Activated B cell treated with CpG ODN at 0.5 μM for 24 hours (primary cell): ENCODE data around the gene HOOK2. TPM values are rescaled to one million over a fixed set of nuclear protein-coding genes. Genes with fewer than 3 reads are reported as not detected.

Experiments used
- ATAC-seq: fragments of 200-7000 bp; cut with Tn5 transposase; one replicate; pipeline ENCODE4 v1.10.0; 2021; ENCODE audit warnings: low read depth, mild to moderate bottlenecking, moderate library complexity
- CTCF ChIA-PET: fragments of 350-600 bp; sonication (Branson Sonifier 250); formaldehyde crosslinking; loops from one replicate; lab custom pipeline; 2021; ENCODE audit warnings: antibody characterized with exemption; lab: Charles Lee
- POLR2A ChIA-PET: fragments of 350-600 bp; sonication (Branson Sonifier 250); formaldehyde crosslinking; loops from one replicate; lab custom pipeline; 2021; ENCODE audit warnings: antibody characterized with exemption; lab: Charles Lee
- DNase-seq: peaks from one replicate; pipeline ENCODE4 v3.0.0; 2022
- H3K27ac Mint-ChIP-seq: one replicate; pipeline ENCODE4 v1.8.0; 2020; ENCODE audit warnings: mixed read lengths
- H3K27me3 Mint-ChIP-seq: one replicate; pipeline ENCODE4 v1.8.0; 2021; ENCODE audit warnings: mixed read lengths
- H3K36me3 Mint-ChIP-seq: one replicate; pipeline ENCODE4 v1.8.0; 2021; ENCODE audit warnings: low read depth, mixed read lengths
- H3K4me1 Mint-ChIP-seq: one replicate; pipeline ENCODE4 v1.8.0; 2021; ENCODE audit warnings: mixed read lengths
- H3K4me3 Mint-ChIP-seq: one replicate; pipeline ENCODE4 v1.8.0; 2020; ENCODE audit warnings: mild to moderate bottlenecking, mixed read lengths
- H3K9me3 Mint-ChIP-seq: one replicate; pipeline ENCODE4 v1.8.0; 2020; ENCODE audit warnings: mixed read lengths
- intact Hi-C: fragments of 100-400 bp; cut with micrococcal nuclease; formaldehyde crosslinking; loops from one replicate; pipeline ENCODE4 v1.15.1; 2024
- total RNA-seq: library from RNA; stranded (reverse); gene quantifications from 2 replicates; pipeline ENCODE4 v1.2.3, GENCODE V29; 2022
- TF ChIP-seq, protein P1 (sequence below): fragments of 200-600 bp; IDR thresholded peaks from one replicate; pipeline ENCODE4 v1.8.0; 2022; ENCODE audit warnings: antibody characterized with exemption, mild to moderate bottlenecking

HOOK2 gene
- total RNA-seq, 1 donor from 2014 or later = 21.2 TPM

DNA sequence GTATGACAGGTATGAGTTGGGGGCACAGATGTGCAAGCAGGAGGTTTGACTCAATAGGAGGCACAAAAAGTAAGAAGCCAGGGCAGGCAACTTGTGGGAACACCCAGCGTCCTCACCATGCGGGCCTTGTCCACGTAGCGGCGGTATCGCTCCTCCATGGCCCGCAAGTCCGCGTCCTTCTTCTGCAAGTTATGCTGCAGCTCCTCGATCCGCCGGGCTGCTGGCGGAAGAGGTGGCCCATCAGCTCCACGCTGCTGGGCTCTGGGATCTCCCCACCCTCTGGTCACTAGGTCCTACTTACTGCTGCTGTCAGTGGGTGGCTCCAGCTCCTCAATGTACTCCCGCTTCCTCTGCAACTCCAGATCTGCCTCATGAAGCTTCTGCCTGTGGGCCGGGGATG, 10.7 kb downstream of the HOOK2 start:
- ChIA-PET POLR2A (interaction anchor here (0.6 to 7.4 kb wide), 5 partner anchors 11 to 157 kb away, joined by 3 to 80 read pairs (median 4); partner anchors contain the start of gene JUNB), CTCF (interaction anchor here (1.1 to 13.6 kb wide), 4 partner anchors 9 to 83 kb away, joined by 3 to 280 read pairs (median 76); partner anchors contain the start of genes JUNB and RNASEH2A)
- H3K36me3 Mint-ChIP-seq = no peaks in the 10 kb centered on the region
- no peak overlapping the region for H3K27ac Mint-ChIP-seq
- ATAC-seq (no peak), DNase-seq (no peak)
- no peak overlapping the region for H3K4me3 Mint-ChIP-seq
- TF ChIP-seq, protein P1, sequence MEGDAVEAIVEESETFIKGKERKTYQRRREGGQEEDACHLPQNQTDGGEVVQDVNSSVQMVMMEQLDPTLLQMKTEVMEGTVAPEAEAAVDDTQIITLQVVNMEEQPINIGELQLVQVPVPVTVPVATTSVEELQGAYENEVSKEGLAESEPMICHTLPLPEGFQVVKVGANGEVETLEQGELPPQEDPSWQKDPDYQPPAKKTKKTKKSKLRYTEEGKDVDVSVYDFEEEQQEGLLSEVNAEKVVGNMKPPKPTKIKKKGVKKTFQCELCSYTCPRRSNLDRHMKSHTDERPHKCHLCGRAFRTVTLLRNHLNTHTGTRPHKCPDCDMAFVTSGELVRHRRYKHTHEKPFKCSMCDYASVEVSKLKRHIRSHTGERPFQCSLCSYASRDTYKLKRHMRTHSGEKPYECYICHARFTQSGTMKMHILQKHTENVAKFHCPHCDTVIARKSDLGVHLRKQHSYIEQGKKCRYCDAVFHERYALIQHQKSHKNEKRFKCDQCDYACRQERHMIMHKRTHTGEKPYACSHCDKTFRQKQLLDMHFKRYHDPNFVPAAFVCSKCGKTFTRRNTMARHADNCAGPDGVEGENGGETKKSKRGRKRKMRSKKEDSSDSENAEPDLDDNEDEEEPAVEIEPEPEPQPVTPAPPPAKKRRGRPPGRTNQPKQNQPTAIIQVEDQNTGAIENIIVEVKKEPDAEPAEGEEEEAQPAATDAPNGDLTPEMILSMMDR = no peak
- no peaks in the 10 kb centered on the region for H3K27me3 Mint-ChIP-seq
- intact Hi-C loops = no loop called here
- no peaks in the 10 kb centered on the region for H3K9me3 Mint-ChIP-seq
- peaks cover 10% of the 10 kb centered on the region for H3K4me1 Mint-ChIP-seq

- ChIA-PET POLR2A (interaction anchor here (0.6 to 1.1 kb wide), 4 partner anchors 17 to 678 kb away, joined by 3 to 5 read pairs (median 4); partner anchors contain the start of gene TRIR), CTCF (interaction anchor here (1.2 to 13.6 kb wide), 4 partner anchors 12 to 84 kb away, joined by 4 to 280 read pairs (median 77); partner anchors contain the start of genes BEST2 and JUNB)
- no peaks in the 10 kb centered on the region for H3K9me3 Mint-ChIP-seq
- H3K4me3 Mint-ChIP-seq = no peak overlapping the region
- intact Hi-C loops = no loop called here
- peaks cover 9% of the 10 kb centered on the region for H3K4me1 Mint-ChIP-seq
- H3K36me3 Mint-ChIP-seq = no peaks in the 10 kb centered on the region
- H3K27ac Mint-ChIP-seq = no peak overlapping the region
- TF ChIP-seq, protein P1 = no peak
- H3K27me3 Mint-ChIP-seq = peaks cover 2% of the 10 kb centered on the region
- DNase-seq = no peak
- ATAC-seq = no peak
These were observed 12.3 kb downstream of the HOOK2 start for GRCh38 chr19:12763100-12763499.

DNA sequence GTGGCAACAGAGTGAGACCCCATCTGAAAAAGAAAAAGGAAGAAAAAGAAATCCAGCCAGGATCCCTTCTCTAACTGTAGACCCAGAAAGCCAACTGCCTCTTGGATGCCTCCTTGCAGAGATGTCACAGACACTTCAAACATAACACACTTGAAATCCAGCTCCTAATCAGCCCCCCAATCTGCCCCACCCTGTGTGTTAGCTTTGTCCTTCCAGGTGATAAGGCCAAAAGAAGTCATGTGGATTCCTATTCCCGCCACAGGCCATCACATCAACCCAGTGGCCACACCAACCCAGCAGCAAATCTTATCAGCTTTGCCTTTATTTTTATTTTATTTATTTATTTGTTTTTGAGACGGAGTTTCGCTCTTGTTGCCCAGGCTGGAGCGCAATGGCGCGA, 15.7 kb downstream of the HOOK2 start:
- H3K9me3 Mint-ChIP-seq = no peaks in the 10 kb centered on the region
- intact Hi-C loops = loop anchor here (1.0 kb wide), 2 partner anchors 37 to 88 kb away; no protein-coding TSS in a partner anchor
- ChIA-PET POLR2A (interaction anchor here (0.7 to 1.5 kb wide), 5 partner anchors 23 to 52 kb away, joined by 3 to 10 read pairs (median 4); partner anchors contain the start of gene GET3), CTCF (interaction anchor here (0.8 to 13.6 kb wide), 10 partner anchors 17 to 334 kb away, joined by 3 to 280 read pairs (median 6); partner anchors contain the start of genes FBXW9, JUNB and RNASEH2A)
- H3K36me3 Mint-ChIP-seq = no peaks in the 10 kb centered on the region
- DNase-seq (no peak), ATAC-seq (no peak)
- H3K27ac Mint-ChIP-seq = no peak overlapping the region
- H3K4me3 Mint-ChIP-seq = no peak overlapping the region
- H3K4me1 Mint-ChIP-seq = peaks cover 10% of the 10 kb centered on the region
- TF ChIP-seq, protein P1 = no peak
- H3K27me3 Mint-ChIP-seq = peaks cover 15% of the 10 kb centered on the region

DNA sequence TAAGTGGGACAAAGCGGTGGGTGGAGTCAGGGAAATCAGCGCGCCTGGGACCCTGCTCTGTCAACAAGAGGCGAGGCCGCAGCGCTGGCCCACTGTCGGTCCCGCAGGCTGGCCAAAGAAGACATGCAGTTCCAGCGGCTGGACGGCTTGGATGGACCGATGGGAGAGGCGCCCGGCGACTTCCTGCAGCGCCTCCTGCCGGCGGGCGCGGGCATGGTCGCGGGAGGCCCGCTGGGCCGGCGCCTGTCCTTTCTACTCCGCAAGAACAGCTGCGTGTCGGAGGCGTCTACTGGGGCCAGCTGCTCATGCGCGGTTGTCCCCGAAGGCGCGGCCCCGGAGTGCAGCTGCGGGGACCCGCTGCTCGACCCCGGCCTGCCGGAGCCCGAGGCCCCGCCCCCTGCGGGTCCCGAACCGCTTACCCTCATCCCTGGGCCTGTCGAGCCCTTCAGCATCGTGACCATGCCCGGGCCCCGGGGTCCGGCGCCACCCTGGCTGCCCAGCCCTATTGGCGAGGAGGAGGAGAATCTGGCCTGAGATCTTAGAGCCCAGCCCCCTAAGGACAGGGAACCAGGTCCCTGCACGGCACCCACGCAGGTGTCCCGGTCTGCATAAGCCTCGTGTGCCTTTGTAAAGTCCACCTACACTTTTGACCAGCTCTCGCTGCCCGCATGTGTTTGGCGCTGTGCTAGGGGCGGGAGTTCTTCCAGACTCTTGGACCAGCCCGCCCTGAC, 17.6 kb downstream of the HOOK2 start:
- H3K36me3 Mint-ChIP-seq = no peaks in the 10 kb centered on the region
- H3K9me3 Mint-ChIP-seq = no peaks in the 10 kb centered on the region
- H3K27ac Mint-ChIP-seq = no peak overlapping the region
- DNase-seq (peak; percentile 69), ATAC-seq (peak; percentile 75)
- ChIA-PET CTCF (interaction anchor here (0.7 to 13.6 kb wide), 16 partner anchors 8 to 90 kb away, joined by 3 to 280 read pairs (median 4); partner anchors contain the start of genes JUNB and TRIR), POLR2A (interaction anchor here (0.5 to 1.4 kb wide), 7 partner anchors 16 to 137 kb away, joined by 3 to 6 read pairs (median 4); partner anchors contain the start of gene TRIR)
- intact Hi-C loops = loop anchor here (1.0 kb wide), 2 partner anchors 40 to 193 kb away; no protein-coding TSS in a partner anchor
- no peak overlapping the region for H3K4me3 Mint-ChIP-seq
- peaks cover 10% of the 10 kb centered on the region for H3K4me1 Mint-ChIP-seq
- peaks cover 22% of the 10 kb centered on the region for H3K27me3 Mint-ChIP-seq
- TF ChIP-seq, protein P1 = peak; percentile 70
